ENCODE data around the gene CNTN2. TPM values are rescaled to one million over a fixed set of nuclear protein-coding genes. Genes with fewer than 3 reads are reported as not detected.

CNTN2 gene
- total and polyA plus RNA-seq, 2 of the 4 experiments (the other 2 are of a cell fraction) = not detected

GRCh38 chr1:205004351-205004750, 38.7 kb upstream of the CNTN2 start:
- Histone ChIP-seq H3K23ac (ENCODE audit: low read depth, low read length) (no peak overlapping the region), H3K79me1 (ENCODE audit: low read depth in 1 of 2, low read length in 2 of 2) (no peaks in the 10 kb centered on the region), H3K27me3 (ENCODE audit: control insufficient read depth, insufficient read depth, low read length) (peaks cover 54% of the 10 kb centered on the region), H3K4me3 (ENCODE audit: insufficient read depth, low read depth, low read length) (no peak overlapping the region), H4K8ac (ENCODE audit: low read depth in 2 of 2, low read length in 2 of 2) (no peak overlapping the region), H3K4me2 (ENCODE audit: low read depth, low read length) (no peak overlapping the region), H2AK5ac (ENCODE audit: low read depth, low read length) (no peak overlapping the region), H3K56ac (ENCODE audit: extremely low read depth, insufficient read depth, low read length) (no peak overlapping the region), H2BK120ac (ENCODE audit: low read depth, low read length) (no peak overlapping the region), H2BK5ac (ENCODE audit: low read depth, low read length, poor library complexity, severe bottlenecking) (no peak overlapping the region), H4K20me1 (ENCODE audit: insufficient read depth, low read length) (no peaks in the 10 kb centered on the region), H3K27ac (ENCODE audit: insufficient read depth, low read length) (no peak overlapping the region), H3K14ac (replicated peaks; ENCODE audit: low read depth, low read length) (no peak overlapping the region), H2BK15ac (ENCODE audit: low read depth, low read length) (no peak overlapping the region), H3K4ac (ENCODE audit: low read depth, low read length) (no peak overlapping the region), H2AFZ (replicated peaks; ENCODE audit: low read length, poor library complexity) (no peak overlapping the region), H4K91ac (ENCODE audit: insufficient read depth, low read depth, low read length) (no peak overlapping the region), H3K9ac (ENCODE audit: low read depth, low read length) (no peak overlapping the region), H3K18ac (ENCODE audit: low read depth, low read length) (no peak overlapping the region), H4K5ac (ENCODE audit: low read depth, low read length) (no peak overlapping the region), H3K4me1 (ENCODE audit: control insufficient read depth, insufficient read depth, low read length) (no peaks in the 10 kb centered on the region), H3K9me3 (ENCODE audit: control insufficient read depth, insufficient read depth, low read length) (no peaks in the 10 kb centered on the region), H2AK9ac (replicated peaks; ENCODE audit: low read depth, low read length, poor library complexity) (no peak overlapping the region), H3K36me3 (ENCODE audit: control insufficient read depth, insufficient read depth, low read length) (no peaks in the 10 kb centered on the region), H3K9me1 (ENCODE audit: insufficient read depth, low read length) (no peaks in the 10 kb centered on the region), H2BK20ac (ENCODE audit: low read depth, low read length) (no peak overlapping the region)
- DNase-seq (no peak), ATAC-seq (ENCODE audit: low read depth) (no peak)
- ChIA-PET CTCF (no interaction called here), POLR2A (ENCODE audit: unreplicated experiment) (no interaction called here)
- in situ Hi-C loops (cut with MboI; ENCODE audit: low sequenced_read_pairs) = no loop called here
- BruUV-seq (replicated peaks) = no TSS peak
- dilution Hi-C loops (cut with HindIII; ENCODE audit: low sequenced_read_pairs, unreplicated experiment) = no loop called here
- TF ChIP-seq CHD1 (IDR thresholded peaks at IDR 0.05; ENCODE audit: low read depth, low read length) (no peak), FOS (IDR thresholded peaks at IDR 0.05; ENCODE audit: low read depth, low read length) (no peak), CEBPB (IDR thresholded peaks at IDR 0.05; ENCODE audit: low read depth, low read length) (no peak), CTCF (conservative IDR thresholded peaks at IDR 0.05; ENCODE audit: low read depth, low read length) (no peak), RCOR1 (IDR thresholded peaks at IDR 0.05; ENCODE audit: insufficient replicate concordance, low read length) (no peak), MXI1 (IDR thresholded peaks at IDR 0.05; ENCODE audit: borderline replicate concordance, low read depth, low read length) (no peak), MAFK (IDR thresholded peaks at IDR 0.05; ENCODE audit: low read depth, low read length) (no peak), RFX5 (IDR thresholded peaks at IDR 0.05; ENCODE audit: low read depth, low read length) (no peak), POLR2A (IDR thresholded peaks at IDR 0.05; ENCODE audit: low read depth, low read length) (no peak), USF2 (IDR thresholded peaks at IDR 0.05; ENCODE audit: low read depth, low read length) (no peak), MAZ (IDR thresholded peaks at IDR 0.05; ENCODE audit: borderline replicate concordance, low read depth, low read length) (no peak), SMC3 (IDR thresholded peaks at IDR 0.05; ENCODE audit: low read depth, low read length) (no peak), ELK1 (IDR thresholded peaks at IDR 0.05; ENCODE audit: borderline replicate concordance, low read depth, low read length) (no peak)
- intact Hi-C loops (cut with micrococcal nuclease) = no loop called here
- WGBS, 2 experiments (ENCODE audit: extremely low coverage in 2 of 2, insufficient read length in 1 of 2) = 17% methylated on average over 1 of the region's 3 CpGs; no CpG with 5 or more reads in 1 of the 2 experiments
